AG04450 (cell line): ENCODE data around the gene TMEM184A. TPM values are rescaled to one million over a fixed set of nuclear protein-coding genes. Genes with fewer than 3 reads are reported as not detected.

Experiments used
- CTCF ChIA-PET: fragments of 300-600, 350-600 bp; formaldehyde crosslinking; extraction: SDS; loops from one replicate; lab custom pipeline; 2022; ENCODE audit warnings: antibody characterized with exemption, inconsistent platforms; lab: Charles Lee
- POLR2A ChIA-PET: fragments of 350-600 bp; formaldehyde crosslinking; extraction: SDS; loops from one replicate; lab custom pipeline; 2021; ENCODE audit warnings: antibody characterized with exemption, inconsistent platforms; lab: Yijun Ruan, JAX
- DNase-seq: peaks from one replicate; pipeline ENCODE4 v3.0.0-alpha.2; 2011; ENCODE audit warnings: low read depth, low spot score
- H3K27ac ChIP-seq: one replicate; pipeline ENCODE4 v1.5.1; 2012; ENCODE audit warnings: low read depth, low read length, control low read depth
- H3K27me3 ChIP-seq: one replicate; pipeline ENCODE4 v1.6.0; 2012; ENCODE audit warnings: low read length; ENCODE audit not compliant: control insufficient read depth, insufficient read depth
- H3K4me3 ChIP-seq: 2 replicates; pipeline ENCODE4 v1.5.1; 2011; ENCODE audit warnings: mild to moderate bottlenecking, low read depth, low read length, control low read depth
- H3K9me3 ChIP-seq: 2 replicates; pipeline ENCODE4 v1.5.1; 2012; ENCODE audit warnings: low read length; ENCODE audit not compliant: control insufficient read depth, insufficient read depth
- polyA plus RNA-seq: library from polyadenylated mRNA; depleted of rRNA; stranded (reverse); fragments of >200 nt; gene quantifications from 2 replicates; pipeline ENCODE4 v1.2.3, GENCODE V29; 2011
- TF ChIP-seq, protein P1 (sequence below): IDR thresholded peaks from 2 replicates; pipeline ENCODE4 v1.5.1; 2011; ENCODE audit warnings: low read depth, low read length, control low read depth, inconsistent platforms

TMEM184A gene
- polyA plus RNA-seq, 1 experiment, result 0.56 TPM

DNA sequence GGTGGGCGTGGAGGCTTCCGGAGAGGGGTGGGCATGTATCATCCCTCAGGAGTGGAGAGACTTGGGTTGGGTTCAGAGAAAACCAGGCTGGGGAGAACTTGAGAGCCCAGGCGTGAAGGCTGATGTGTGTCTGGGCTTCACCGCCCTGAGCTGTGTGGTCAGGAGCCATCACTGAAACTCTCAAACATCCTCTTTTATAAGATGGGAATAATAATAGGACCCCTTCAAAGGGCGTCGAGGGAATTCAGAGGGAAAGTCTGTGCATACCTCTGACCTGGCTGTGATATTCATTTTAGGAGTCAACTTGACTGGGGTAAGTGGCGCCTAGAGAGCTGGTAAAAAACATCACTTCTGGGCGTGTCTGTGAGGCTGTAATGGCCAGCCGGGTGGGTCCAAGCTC, 34.9 kb upstream of the TMEM184A start:
- DNase-seq, result no peak
- ChIA-PET POLR2A (no interaction called here), CTCF (interaction anchor here (0.6 to 1.1 kb wide), 2 partner anchors 18 to 757 kb away, joined by 3 read pairs; no protein-coding TSS in a partner anchor)
- Histone ChIP-seq H3K4me3 (no peak overlapping the region), H3K27me3 (peaks cover 51% of the 10 kb centered on the region), H3K9me3 (peaks cover 21% of the 10 kb centered on the region), H3K27ac (no peak overlapping the region)
- TF ChIP-seq, protein P1, sequence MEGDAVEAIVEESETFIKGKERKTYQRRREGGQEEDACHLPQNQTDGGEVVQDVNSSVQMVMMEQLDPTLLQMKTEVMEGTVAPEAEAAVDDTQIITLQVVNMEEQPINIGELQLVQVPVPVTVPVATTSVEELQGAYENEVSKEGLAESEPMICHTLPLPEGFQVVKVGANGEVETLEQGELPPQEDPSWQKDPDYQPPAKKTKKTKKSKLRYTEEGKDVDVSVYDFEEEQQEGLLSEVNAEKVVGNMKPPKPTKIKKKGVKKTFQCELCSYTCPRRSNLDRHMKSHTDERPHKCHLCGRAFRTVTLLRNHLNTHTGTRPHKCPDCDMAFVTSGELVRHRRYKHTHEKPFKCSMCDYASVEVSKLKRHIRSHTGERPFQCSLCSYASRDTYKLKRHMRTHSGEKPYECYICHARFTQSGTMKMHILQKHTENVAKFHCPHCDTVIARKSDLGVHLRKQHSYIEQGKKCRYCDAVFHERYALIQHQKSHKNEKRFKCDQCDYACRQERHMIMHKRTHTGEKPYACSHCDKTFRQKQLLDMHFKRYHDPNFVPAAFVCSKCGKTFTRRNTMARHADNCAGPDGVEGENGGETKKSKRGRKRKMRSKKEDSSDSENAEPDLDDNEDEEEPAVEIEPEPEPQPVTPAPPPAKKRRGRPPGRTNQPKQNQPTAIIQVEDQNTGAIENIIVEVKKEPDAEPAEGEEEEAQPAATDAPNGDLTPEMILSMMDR, result no peak

DNA sequence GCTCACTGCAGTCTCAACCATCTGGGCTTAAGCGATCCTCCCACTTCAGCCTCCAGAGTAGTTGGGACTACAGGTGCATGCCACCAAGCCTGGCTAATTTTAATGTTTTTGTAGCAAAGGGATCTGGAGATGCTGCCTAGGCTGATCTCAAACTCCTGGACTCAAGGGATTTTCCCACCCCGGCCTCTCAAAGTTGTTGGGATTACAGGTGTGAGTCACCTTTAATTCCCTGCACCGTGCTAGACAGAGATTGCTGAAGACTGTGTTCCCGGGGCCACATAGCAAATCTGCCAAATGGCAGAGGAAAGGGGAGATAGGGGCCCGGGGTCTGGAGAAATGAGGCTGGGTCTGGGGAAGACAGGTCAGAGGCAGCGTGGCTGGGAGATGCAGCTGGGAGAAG, 34.5 kb upstream of the TMEM184A start:
- POLR2A ChIA-PET, result no interaction called here
- H3K27me3 ChIP-seq, result peaks cover 49% of the 10 kb centered on the region
- CTCF ChIA-PET, result interaction anchor here (0.6 to 1.1 kb wide), 3 partner anchors 10 to 758 kb away, joined by 3 read pairs; no protein-coding TSS in a partner anchor

DNA sequence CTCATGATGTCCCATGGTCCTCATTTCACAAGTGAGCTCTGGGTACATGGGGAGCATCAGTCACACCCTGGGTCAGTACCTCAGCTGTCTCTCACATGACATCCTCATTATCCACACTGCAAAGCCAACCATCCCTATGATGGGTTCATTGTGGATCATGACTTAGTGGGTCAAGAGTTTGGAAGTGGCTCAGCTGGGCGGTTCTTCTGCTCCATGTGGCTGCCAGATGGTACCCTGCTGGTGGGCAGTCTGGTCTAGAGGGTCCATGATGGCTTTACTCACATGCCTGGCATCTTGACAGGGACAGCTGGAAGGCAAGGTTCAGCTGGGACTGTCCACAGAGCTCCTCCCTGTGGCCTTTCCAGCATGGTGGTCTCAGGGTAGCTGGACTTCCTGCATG, 33.0 kb upstream of the TMEM184A start:
- Histone ChIP-seq H3K27ac (no peak overlapping the region), H3K4me3 (no peak overlapping the region), H3K9me3 (peaks cover 21% of the 10 kb centered on the region), H3K27me3 (peaks cover 53% of the 10 kb centered on the region)
- ChIA-PET POLR2A (no interaction called here), CTCF (interaction anchor here (1.5 kb wide), 1 partner anchor 10 kb away, joined by 9 read pairs; no protein-coding TSS in a partner anchor)
- TF ChIP-seq, protein P1, result no peak
- no peak for DNase-seq

More for the DNA sequence above, 34.5 kb upstream of the TMEM184A start:
- Histone ChIP-seq H3K9me3 (peaks cover 21% of the 10 kb centered on the region), H3K4me3 (no peak overlapping the region), H3K27ac (no peak overlapping the region)
- no peak for DNase-seq
- TF ChIP-seq, protein P1, result no peak

DNA sequence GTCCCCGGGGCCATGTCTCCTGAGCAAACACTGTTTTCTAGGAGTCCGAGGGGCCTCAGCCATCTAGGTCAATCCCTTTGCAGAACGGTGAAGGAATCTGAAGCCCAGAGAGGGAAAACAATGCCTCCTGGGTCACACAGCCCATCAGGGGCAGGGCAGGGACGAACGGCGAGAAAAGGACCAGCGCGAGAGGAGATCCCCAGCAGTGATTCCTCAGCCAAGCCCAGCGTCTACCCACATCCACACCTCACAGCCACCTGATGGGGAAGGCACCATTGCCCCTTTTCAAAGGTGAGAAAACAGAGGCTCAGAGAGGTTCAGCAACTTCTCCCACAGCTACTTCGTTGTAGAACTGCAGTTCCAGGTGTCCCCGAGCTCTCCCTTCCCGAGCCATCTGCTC, 31.7 kb upstream of the TMEM184A start:
- ChIA-PET CTCF (interaction anchor here (1.5 kb wide), 1 partner anchor 9 kb away, joined by 9 read pairs; no protein-coding TSS in a partner anchor), POLR2A (no interaction called here)
- Histone ChIP-seq H3K9me3 (peaks cover 18% of the 10 kb centered on the region), H3K4me3 (no peak overlapping the region), H3K27me3 (peaks cover 46% of the 10 kb centered on the region), H3K27ac (no peak overlapping the region)
- no peak for DNase-seq
- TF ChIP-seq, protein P1, result no peak

DNA sequence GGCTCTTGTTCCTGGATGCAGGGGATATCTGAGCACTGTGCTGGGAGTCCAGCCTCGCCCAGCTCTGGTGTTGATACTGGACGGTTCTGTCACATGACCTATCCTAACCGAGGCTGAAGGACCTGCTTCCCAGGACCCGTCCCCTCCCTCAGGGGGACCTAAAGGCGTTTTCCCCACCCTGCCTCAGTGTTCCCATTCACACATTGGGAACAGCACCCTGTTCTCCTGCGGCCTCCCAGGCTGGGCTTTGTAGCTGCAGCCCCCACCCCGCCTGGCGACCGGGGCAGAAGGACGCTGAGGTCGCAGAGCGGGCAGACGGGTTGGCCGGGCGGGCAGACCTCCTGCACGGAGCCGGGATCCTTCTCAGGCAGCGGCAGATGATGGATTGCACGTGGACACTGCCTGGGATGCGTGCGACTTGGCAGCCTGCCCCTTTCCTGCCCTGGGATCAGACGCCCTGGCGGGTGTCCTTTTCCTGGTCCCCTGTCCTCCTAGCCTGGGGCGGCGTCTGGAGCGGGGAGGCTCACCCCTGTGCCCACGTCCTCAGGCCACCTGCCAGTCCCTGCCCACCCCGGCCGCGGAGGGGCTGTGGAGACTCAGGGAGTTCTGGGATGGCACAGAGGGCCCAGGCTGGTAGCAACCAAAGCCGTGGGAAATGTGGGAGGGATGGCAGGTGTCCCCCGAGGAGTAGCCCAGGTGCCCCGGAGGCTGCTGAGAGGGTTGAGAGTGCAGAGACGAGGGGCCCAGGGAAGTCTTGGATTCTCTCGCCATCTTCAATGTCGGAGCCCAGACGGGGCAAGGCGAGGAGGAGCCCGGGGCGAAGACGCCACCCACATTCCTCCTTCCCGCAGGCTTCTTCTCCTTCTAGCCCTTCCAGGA, 31.1 kb upstream of the TMEM184A start:
- no peak overlapping the region for H3K4me3 ChIP-seq
- ChIA-PET CTCF (no interaction called here), POLR2A (no interaction called here)
- TF ChIP-seq, protein P1, result no peak
- H3K9me3 ChIP-seq, result peaks cover 18% of the 10 kb centered on the region
- peaks cover 40% of the 10 kb centered on the region for H3K27me3 ChIP-seq
- DNase-seq, result no peak
- no peak overlapping the region for H3K27ac ChIP-seq
